GM19467 (cell line): ENCODE data around the gene VTN.

Experiments used
- ATAC-seq: cut with Tn5 transposase; IDR thresholded peaks from one replicate; pipeline ENCODE4 v1.9.1; 2021; ENCODE audit warnings: mild to moderate bottlenecking, moderate library complexity; ENCODE audit not compliant: unreplicated experiment

VTN gene

GRCh38 chr17:28370035-28370743 lies at the start of gene VTN:
TSS of gene VTN (minus strand) at chr17:28370307. CDS start at chr17:28370203, 104 bp downstream.
- ATAC-seq = no peak

GRCh38 chr17:28416703-28417311 lies 46.7 kb upstream of the VTN start:
- no peak for ATAC-seq

- ATAC-seq = no peak
Observed at GRCh38 chr17:28415886-28416285, 45.8 kb upstream of the VTN start.

- ATAC-seq = no peak
Observed at GRCh38 chr17:28413804-28414203, 43.7 kb upstream of the VTN start.

- ATAC-seq = no peak
Observed at GRCh38 chr17:28412099-28412498, 42.0 kb upstream of the VTN start.

GRCh38 chr17:28407974-28408306 lies 37.8 kb upstream of the VTN start:
- no peak for ATAC-seq

- ATAC-seq = no peak
Observed at GRCh38 chr17:28407130-28407973, 37.2 kb upstream of the VTN start.

- ATAC-seq = no peak
Observed at GRCh38 chr17:28406473-28406814, 36.3 kb upstream of the VTN start.

GRCh38 chr17:28405632-28406472 lies 35.7 kb upstream of the VTN start, which contains the start of gene SLC46A1:
TSS of gene SLC46A1 (minus strand) at chr17:28406212. CDS start at chr17:28406114, 98 bp downstream.
- no peak for ATAC-seq

GRCh38 chr17:28404812-28405570 lies 34.9 kb upstream of the VTN start:
- no peak for ATAC-seq

- no peak for ATAC-seq
Observed at GRCh38 chr17:28404461-28404811, 34.3 kb upstream of the VTN start.

- ATAC-seq = no peak
Observed at GRCh38 chr17:28404007-28404406, 33.9 kb upstream of the VTN start.

GRCh38 chr17:28402844-28403243 lies 32.7 kb upstream of the VTN start:
- ATAC-seq = no peak

- no peak for ATAC-seq
Observed at GRCh38 chr17:28402224-28402630, 32.1 kb upstream of the VTN start.

GRCh38 chr17:28399808-28400207 lies 29.7 kb upstream of the VTN start:
- no peak for ATAC-seq

- ATAC-seq = no peak
Observed at GRCh38 chr17:28398280-28398981, 28.3 kb upstream of the VTN start.

- no peak for ATAC-seq
Observed at GRCh38 chr17:28397687-28398279, 27.7 kb upstream of the VTN start.

GRCh38 chr17:28397275-28397674 lies 27.2 kb upstream of the VTN start:
- no peak for ATAC-seq

- no peak for ATAC-seq
Observed at GRCh38 chr17:28396635-28397239, 26.6 kb upstream of the VTN start.
